ENCODE results near the gene CDH6. TPM values are rescaled to one million over a fixed set of nuclear protein-coding genes. Genes with fewer than 3 reads are reported as not detected.

The CDH6 gene
- total RNA-seq, 1 donor from 2014 or later: 178 TPM

GRCh38 chr5:31214229-31214628, 20.7 kb downstream of the CDH6 start:
- Mint-ChIP-seq H3K27me3 (ENCODE audit: unreplicated experiment) (no peaks in the 10 kb centered on the region), H3K27ac (ENCODE audit: unreplicated experiment) (peak overlapping the region; percentile 18), H3K9me3 (ENCODE audit: unreplicated experiment) (peaks cover 2% of the 10 kb centered on the region), H3K36me3 (ENCODE audit: unreplicated experiment) (no peaks in the 10 kb centered on the region), H3K4me1 (ENCODE audit: low read depth, unreplicated experiment) (peaks cover 10% of the 10 kb centered on the region), H3K4me3 (ENCODE audit: unreplicated experiment) (peak overlapping the region; percentile 76)
- no peak for TF ChIP-seq CTCF (IDR thresholded peaks at IDR 0.05; ENCODE audit: partially characterized antibody, unreplicated experiment)
- DNase-seq: no peak

- peaks cover 10% of the 10 kb centered on the region for H3K4me1 Mint-ChIP-seq (ENCODE audit: low read depth, unreplicated experiment)
- no peaks in the 10 kb centered on the region for H3K36me3 Mint-ChIP-seq (ENCODE audit: unreplicated experiment)
- H3K9me3 Mint-ChIP-seq (ENCODE audit: unreplicated experiment): peaks cover 4% of the 10 kb centered on the region
- H3K4me3 Mint-ChIP-seq (ENCODE audit: unreplicated experiment): no peak overlapping the region
- no peak overlapping the region for H3K27ac Mint-ChIP-seq (ENCODE audit: unreplicated experiment)
- TF ChIP-seq CTCF (IDR thresholded peaks at IDR 0.05; ENCODE audit: partially characterized antibody, unreplicated experiment): no peak
- DNase-seq: no peak
- H3K27me3 Mint-ChIP-seq (ENCODE audit: unreplicated experiment): no peaks in the 10 kb centered on the region
Measured at GRCh38 chr5:31215236-31215635, 21.8 kb downstream of the CDH6 start.

- no peak for DNase-seq
- Mint-ChIP-seq H3K27me3 (ENCODE audit: unreplicated experiment) (no peaks in the 10 kb centered on the region), H3K9me3 (ENCODE audit: unreplicated experiment) (peaks cover 4% of the 10 kb centered on the region), H3K36me3 (ENCODE audit: unreplicated experiment) (no peaks in the 10 kb centered on the region), H3K4me3 (ENCODE audit: unreplicated experiment) (no peak overlapping the region), H3K4me1 (ENCODE audit: low read depth, unreplicated experiment) (peaks cover 14% of the 10 kb centered on the region), H3K27ac (ENCODE audit: unreplicated experiment) (no peak overlapping the region)
- no peak for TF ChIP-seq CTCF (IDR thresholded peaks at IDR 0.05; ENCODE audit: partially characterized antibody, unreplicated experiment)
Measured at GRCh38 chr5:31217446-31217845, 24.0 kb downstream of the CDH6 start.

GRCh38 chr5:31218978-31219377, 25.5 kb downstream of the CDH6 start:
- Mint-ChIP-seq H3K27me3 (ENCODE audit: unreplicated experiment) (no peaks in the 10 kb centered on the region), H3K36me3 (ENCODE audit: unreplicated experiment) (no peaks in the 10 kb centered on the region), H3K27ac (ENCODE audit: unreplicated experiment) (no peak overlapping the region), H3K4me1 (ENCODE audit: low read depth, unreplicated experiment) (peaks cover 14% of the 10 kb centered on the region), H3K4me3 (ENCODE audit: unreplicated experiment) (no peak overlapping the region), H3K9me3 (ENCODE audit: unreplicated experiment) (peaks cover 2% of the 10 kb centered on the region)
- TF ChIP-seq CTCF (IDR thresholded peaks at IDR 0.05; ENCODE audit: partially characterized antibody, unreplicated experiment): no peak
- DNase-seq: no peak

- Mint-ChIP-seq H3K9me3 (ENCODE audit: unreplicated experiment) (peaks cover 5% of the 10 kb centered on the region), H3K4me3 (ENCODE audit: unreplicated experiment) (no peak overlapping the region), H3K36me3 (ENCODE audit: unreplicated experiment) (no peaks in the 10 kb centered on the region), H3K27ac (ENCODE audit: unreplicated experiment) (no peak overlapping the region), H3K27me3 (ENCODE audit: unreplicated experiment) (no peaks in the 10 kb centered on the region), H3K4me1 (ENCODE audit: low read depth, unreplicated experiment) (peaks cover 7% of the 10 kb centered on the region)
- TF ChIP-seq CTCF (IDR thresholded peaks at IDR 0.05; ENCODE audit: partially characterized antibody, unreplicated experiment): no peak
- DNase-seq: no peak
Measured at GRCh38 chr5:31221001-31221400, 27.5 kb downstream of the CDH6 start.
